ENCODE measurements around the gene PLEKHG4B.

Gene PLEKHG4B

DNA sequence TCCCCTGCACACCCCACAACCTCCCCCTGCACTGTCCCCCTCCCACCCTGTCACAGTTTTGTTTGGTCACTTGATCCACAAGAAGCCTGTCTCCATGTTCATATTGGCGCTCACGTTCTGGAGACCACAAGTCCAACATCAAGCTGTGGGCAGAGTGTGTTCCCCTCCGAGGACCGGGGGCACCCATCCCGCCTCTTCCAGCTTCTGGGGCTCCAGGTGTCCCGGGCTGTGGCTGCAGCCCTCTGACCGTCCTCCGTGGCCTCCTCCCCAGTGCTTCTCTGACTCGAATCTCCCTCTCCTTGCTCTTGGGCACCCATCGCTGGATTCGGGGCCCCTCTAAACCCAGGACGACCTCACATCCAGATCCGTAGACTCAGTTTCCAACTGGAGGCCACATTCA lies 49.2 kb downstream of the PLEKHG4B start:
- no peak overlapping the region for H3K4me3 ChIP-seq (ENCODE audit: low read length)
- TF ChIP-seq, protein P1, sequence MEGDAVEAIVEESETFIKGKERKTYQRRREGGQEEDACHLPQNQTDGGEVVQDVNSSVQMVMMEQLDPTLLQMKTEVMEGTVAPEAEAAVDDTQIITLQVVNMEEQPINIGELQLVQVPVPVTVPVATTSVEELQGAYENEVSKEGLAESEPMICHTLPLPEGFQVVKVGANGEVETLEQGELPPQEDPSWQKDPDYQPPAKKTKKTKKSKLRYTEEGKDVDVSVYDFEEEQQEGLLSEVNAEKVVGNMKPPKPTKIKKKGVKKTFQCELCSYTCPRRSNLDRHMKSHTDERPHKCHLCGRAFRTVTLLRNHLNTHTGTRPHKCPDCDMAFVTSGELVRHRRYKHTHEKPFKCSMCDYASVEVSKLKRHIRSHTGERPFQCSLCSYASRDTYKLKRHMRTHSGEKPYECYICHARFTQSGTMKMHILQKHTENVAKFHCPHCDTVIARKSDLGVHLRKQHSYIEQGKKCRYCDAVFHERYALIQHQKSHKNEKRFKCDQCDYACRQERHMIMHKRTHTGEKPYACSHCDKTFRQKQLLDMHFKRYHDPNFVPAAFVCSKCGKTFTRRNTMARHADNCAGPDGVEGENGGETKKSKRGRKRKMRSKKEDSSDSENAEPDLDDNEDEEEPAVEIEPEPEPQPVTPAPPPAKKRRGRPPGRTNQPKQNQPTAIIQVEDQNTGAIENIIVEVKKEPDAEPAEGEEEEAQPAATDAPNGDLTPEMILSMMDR (conservative IDR thresholded peaks at IDR 0.05; ENCODE audit: low read depth, low read length), result no peak

DNA sequence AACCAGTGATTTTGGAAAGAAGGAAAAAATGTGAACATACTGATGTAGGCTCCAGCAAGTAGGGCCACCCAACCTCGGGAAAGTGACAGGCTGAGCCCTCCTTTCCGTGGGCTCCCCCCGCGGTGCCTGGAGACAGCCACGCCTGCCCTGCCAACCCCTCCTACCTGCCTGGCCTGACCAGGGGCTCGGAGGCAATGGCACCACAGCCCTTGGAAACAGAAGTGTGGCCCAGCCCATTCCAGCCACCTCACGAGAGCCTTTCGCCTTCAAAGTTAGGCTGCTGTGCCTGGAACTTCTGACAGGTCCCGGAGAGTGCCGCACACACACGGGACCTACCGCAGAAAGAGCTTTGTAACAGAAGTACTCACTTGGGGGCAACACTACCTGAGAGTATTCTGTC lies 49.8 kb downstream of the PLEKHG4B start:
- no peak for DNase-seq (ENCODE audit: low read depth)
- TF ChIP-seq, protein P1 (conservative IDR thresholded peaks at IDR 0.05; ENCODE audit: low read depth, low read length), result no peak
- H3K4me3 ChIP-seq (ENCODE audit: low read length), result no peak overlapping the region

More for the DNA sequence above, 49.2 kb downstream of the PLEKHG4B start:
- DNase-seq (ENCODE audit: low read depth), result no peak

DNA sequence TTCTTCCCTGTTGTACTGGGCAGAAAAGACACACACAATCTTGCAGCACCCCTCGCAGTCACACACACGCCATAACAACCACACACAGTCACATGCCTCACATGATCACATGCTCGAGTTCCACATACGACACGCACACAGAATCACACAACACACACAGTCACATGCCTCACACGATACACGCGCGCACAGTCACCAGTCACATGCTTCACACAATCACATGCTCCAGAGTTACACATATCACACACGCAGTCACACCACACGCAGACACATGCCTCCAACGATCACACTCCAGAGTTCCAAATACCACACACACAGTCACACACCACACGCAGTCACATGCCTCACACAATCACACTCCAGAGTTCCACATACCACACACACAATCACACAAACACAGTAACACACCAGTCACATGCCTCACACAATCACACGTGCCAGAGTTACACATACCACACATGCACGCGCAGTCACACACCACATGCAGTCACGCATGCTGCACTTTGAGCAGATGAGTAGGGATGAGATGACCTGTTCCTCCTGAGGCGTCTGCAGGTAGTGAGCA lies 50.4 kb downstream of the PLEKHG4B start:
- no peak for DNase-seq (ENCODE audit: low read depth)
- no peak overlapping the region for H3K4me3 ChIP-seq (ENCODE audit: low read length)
- TF ChIP-seq, protein P1 (conservative IDR thresholded peaks at IDR 0.05; ENCODE audit: low read depth, low read length), result no peak

DNA sequence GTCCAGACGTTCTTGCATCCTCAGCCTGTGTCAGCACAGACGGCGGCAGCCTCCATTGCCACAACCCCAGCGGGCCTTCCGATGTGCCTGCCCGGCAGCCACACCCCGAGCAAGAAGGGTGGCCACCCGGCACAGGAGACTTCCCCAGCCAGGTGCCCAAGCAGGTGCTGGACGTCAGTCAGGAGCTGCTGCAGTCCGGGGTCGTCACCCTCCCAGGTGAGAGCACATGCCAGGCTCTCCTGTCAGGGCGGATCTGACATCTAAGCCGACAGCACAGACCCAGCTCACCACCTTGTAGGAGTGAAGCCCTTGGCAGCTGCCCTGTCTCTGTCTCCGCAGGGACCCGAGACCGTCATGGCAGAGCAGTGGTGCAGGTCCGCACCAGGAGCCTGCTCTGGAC lies 51.1 kb downstream of the PLEKHG4B start:
- no peak for DNase-seq (ENCODE audit: low read depth)
- TF ChIP-seq, protein P1 (conservative IDR thresholded peaks at IDR 0.05; ENCODE audit: low read depth, low read length), result no peak
- no peak overlapping the region for H3K4me3 ChIP-seq (ENCODE audit: low read length)

DNA sequence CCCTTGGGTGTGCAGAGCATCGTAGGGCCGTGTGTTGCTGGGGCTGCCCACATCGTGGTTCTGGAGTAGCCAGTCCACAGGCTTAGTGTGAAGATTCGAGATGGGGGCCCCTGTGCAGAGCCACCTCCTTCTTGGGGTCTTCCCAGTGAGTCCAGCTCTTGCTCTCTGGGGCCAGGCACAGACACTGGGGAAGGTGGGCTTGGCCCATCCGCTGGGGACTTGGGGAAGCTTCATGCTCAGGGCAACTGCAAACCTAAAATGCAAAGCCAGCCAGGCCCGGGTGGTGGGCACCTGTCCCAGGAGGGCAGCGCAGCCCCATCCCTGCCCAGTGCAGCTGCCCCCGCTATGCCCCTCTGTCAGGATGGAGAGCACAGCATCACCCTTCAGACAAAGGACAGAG lies 53.0 kb downstream of the PLEKHG4B start:
- TF ChIP-seq, protein P1 (conservative IDR thresholded peaks at IDR 0.05; ENCODE audit: low read depth, low read length), result no peak
- no peak for DNase-seq (ENCODE audit: low read depth)
- no peak overlapping the region for H3K4me3 ChIP-seq (ENCODE audit: low read length)

DNA sequence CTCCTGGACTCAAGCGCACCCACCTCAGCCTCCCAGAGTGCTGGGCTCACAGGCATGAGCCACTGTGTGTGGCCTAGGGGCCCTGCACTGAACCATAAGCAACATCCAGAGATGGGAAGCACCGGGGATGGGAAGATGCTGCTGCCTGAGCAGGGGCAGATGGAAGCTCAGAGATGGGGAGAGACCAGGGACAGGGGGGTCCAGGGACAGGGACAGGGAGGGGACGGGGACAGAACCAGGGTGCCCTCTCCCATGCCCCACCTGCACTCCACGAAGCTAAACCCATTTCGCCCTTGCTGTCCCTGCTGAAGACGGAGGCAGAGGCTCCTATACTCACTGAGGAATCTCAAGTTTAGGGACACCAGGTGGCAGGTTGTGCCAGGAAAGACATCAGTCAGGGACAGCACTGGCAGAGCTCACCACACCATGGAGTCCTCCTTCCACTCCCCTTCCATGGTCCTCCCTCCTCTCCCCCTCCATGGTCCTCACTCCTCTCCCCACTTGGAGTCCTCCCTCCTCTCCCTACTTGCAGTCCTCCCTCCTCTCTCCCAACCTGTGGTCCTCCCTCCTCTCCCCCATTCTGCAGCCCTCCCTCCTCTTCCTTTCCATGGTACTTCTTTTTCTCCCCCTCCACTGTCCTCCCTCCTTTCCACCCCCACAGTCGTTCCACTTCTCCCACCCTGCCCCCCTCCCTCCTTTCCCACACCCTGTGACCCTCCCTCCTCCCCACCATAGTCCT lies 53.8 kb downstream of the PLEKHG4B start:
- TF ChIP-seq, protein P1 (conservative IDR thresholded peaks at IDR 0.05; ENCODE audit: low read depth, low read length), result no peak
- DNase-seq (ENCODE audit: low read depth), result no peak
- H3K4me3 ChIP-seq (ENCODE audit: low read length), result no peak overlapping the region

DNA sequence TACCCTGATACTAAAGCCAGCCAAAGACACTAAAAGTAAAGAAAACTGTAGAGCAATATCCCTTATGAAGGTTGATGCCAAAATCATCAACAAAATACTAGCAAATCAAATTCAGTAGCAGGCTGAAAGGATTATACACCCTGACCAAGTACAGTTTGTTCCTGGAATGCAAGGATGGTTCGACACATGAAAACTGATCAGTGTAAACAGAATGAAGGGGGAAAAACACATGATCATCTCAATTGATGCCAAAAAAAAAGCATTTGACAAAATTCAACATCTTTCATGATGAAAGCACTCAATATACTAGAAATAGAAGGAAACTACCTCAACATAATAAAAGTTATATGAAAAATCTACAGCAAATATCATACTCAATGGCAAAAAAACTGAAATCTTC lies 55.8 kb downstream of the PLEKHG4B start:
- TF ChIP-seq, protein P1 (conservative IDR thresholded peaks at IDR 0.05; ENCODE audit: low read depth, low read length), result no peak
- DNase-seq (ENCODE audit: low read depth), result no peak

More for the DNA sequence above, 55.8 kb downstream of the PLEKHG4B start:
- no peak overlapping the region for H3K4me3 ChIP-seq (ENCODE audit: low read length)

All from retinal pigment epithelial cell (primary cell).